GM12891 (cell line): Measurements from ENCODE around the gene ADD2.

Source experiments
- POLR2A ChIP-seq: IDR thresholded peaks from 2 replicates; pipeline ENCODE4 v1.6.1; 2011; ENCODE audit warnings: low read depth, low read length, control low read depth
- TAF1 ChIP-seq: IDR thresholded peaks from 2 replicates; pipeline ENCODE4 v1.6.1; 2011; ENCODE audit warnings: low read depth, low read length, control low read depth

- TF ChIP-seq TAF1: no peak
- TF ChIP-seq POLR2A: no peak
Observed at GRCh38 chr2:70790136-70790828, 22.3 kb upstream of the ADD2 start, which contains the start of gene FIGLA.
